Thyroid gland (tissue), 4 donors: ENCODE results near the gene MAN2A2. TPM values are rescaled to one million over a fixed set of nuclear protein-coding genes. Genes with fewer than 3 reads are reported as not detected.
A peak's percentile ranks its signal among the peaks of the same experiment; 100 is the strongest.
"Not testable (repeated sequence)": the region's sequence is repeated elsewhere in the genome, so short reads cannot be mapped to it uniquely, and the experiment has no call there.

ENCODE experiments used
- DNase-seq, 2 donors: peaks; one replicate each; pipeline ENCODE4 v3.0.0-alpha.2; 2019
- H3K27ac ChIP-seq, 3 donors: fragments of 200-600 bp; sonication (generic); 1 replicate in 2 of 3; 2 replicates in 1 of 3; pipeline ENCODE4 v1.5.1; 2016 to 2019; ENCODE audit warnings: mild to moderate bottlenecking in 1 of 3, moderate library complexity in 1 of 3
- H3K27me3 ChIP-seq: fragments of 200-600 bp; sonication (generic); one replicate; pipeline ENCODE4 v1.5.1; 2019
- H3K36me3 ChIP-seq, 2 donors: fragments of 200-600 bp; sonication (generic); one replicate each; pipeline ENCODE4 v1.5.1; 2016 to 2019
- H3K4me1 ChIP-seq, 2 donors: fragments of 200-600 bp; sonication (generic); one replicate each; pipeline ENCODE4 v1.5.1; 2017 to 2019
- H3K4me3 ChIP-seq, 3 donors: fragments of 200-600 bp; sonication (generic); replicated peaks in 1 of 3; 1 replicate in 2 of 3; 2 replicates in 1 of 3; pipeline ENCODE4 v1.5.1; 2016; ENCODE audit warnings: mild to moderate bottlenecking in 1 of 3
- H3K9me3 ChIP-seq: fragments of 200-600 bp; sonication (generic); one replicate; pipeline ENCODE4 v1.5.1; 2017
- POLR2A ChIP-seq, 2 donors: fragments of 450-650 bp; IDR thresholded peaks; one replicate each; pipeline ENCODE4 v1.6.1; 2017; ENCODE audit warnings: antibody characterized with exemption in 2 of 2, mild to moderate bottlenecking in 2 of 2, moderate library complexity in 1 of 2
- WGBS, 2 donors: methylation state at CpG; one replicate each; pipeline ENCODE4 v1.1.5; 2017; 5-methylcytosine and 5-hydroxymethylcytosine counted together
- intact Hi-C: fragments of 100-400 bp; cut with DNase I; formaldehyde crosslinking; loops from one replicate; pipeline ENCODE4 v1.15.1; 2023
- total RNA-seq, 4 donors: library from RNA; depleted of rRNA; stranded (reverse); fragments of >200 nt; gene quantifications; one replicate each; pipeline ENCODE4 v1.2.3, GENCODE V29; 2016
- TF ChIP-seq, protein P1 (sequence below), 6 experiments: fragments of 200-600 bp in 3 of 6; fragments of 450-650 bp in 3 of 6; sonication (generic) in 3 of 6; IDR thresholded peaks; one replicate each; pipeline ENCODE4 v1.5.1; 2016 to 2019; ENCODE audit warnings: antibody characterized with exemption in 6 of 6, mild to moderate bottlenecking in 2 of 6, inconsistent platforms in 1 of 6, moderate library complexity in 1 of 6

The MAN2A2 gene
- total RNA-seq, 4 donors from 2014 or later = 30.1 to 129 (median 58.9) TPM

DNA sequence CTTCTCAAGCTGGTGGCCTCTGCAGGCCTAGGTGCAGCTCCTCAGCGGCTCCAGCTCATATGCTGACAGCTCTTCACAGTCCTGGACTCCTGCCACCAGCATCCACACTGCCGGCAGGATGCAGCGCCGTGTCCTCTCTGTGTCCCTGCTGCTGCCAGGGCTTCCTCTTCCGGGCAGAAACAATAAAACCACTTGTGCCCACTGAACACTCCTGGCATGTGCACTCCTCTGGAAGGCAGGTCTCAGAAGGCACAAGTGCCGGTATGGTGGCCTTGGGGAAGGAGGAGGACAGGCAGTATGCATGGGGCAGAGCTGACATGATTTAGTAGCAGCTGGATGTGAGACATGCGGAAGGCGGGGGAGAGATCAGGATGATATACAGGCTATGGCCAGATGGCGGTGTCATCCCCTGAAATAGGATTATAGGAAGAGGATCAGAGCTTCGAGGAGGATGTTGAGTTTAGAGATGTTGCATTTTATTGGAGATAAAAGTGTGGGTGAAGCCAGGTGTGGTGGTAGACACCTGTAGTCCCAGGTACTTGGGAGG lies 7.5 kb upstream of the MAN2A2 start:
- no peaks in the 10 kb centered on the region for H3K4me1 ChIP-seq
- H3K4me3 ChIP-seq = no peak overlapping the region
- peaks cover 45 to 52% of the 10 kb centered on the region in 2 donors for H3K36me3 ChIP-seq
- no peaks in the 10 kb centered on the region for H3K9me3 ChIP-seq
- no peak for TF ChIP-seq POLR2A (IDR thresholded peaks at IDR 0.05)
- TF ChIP-seq, protein P1, sequence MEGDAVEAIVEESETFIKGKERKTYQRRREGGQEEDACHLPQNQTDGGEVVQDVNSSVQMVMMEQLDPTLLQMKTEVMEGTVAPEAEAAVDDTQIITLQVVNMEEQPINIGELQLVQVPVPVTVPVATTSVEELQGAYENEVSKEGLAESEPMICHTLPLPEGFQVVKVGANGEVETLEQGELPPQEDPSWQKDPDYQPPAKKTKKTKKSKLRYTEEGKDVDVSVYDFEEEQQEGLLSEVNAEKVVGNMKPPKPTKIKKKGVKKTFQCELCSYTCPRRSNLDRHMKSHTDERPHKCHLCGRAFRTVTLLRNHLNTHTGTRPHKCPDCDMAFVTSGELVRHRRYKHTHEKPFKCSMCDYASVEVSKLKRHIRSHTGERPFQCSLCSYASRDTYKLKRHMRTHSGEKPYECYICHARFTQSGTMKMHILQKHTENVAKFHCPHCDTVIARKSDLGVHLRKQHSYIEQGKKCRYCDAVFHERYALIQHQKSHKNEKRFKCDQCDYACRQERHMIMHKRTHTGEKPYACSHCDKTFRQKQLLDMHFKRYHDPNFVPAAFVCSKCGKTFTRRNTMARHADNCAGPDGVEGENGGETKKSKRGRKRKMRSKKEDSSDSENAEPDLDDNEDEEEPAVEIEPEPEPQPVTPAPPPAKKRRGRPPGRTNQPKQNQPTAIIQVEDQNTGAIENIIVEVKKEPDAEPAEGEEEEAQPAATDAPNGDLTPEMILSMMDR (IDR thresholded peaks at IDR 0.05) = no peak
- H3K27ac ChIP-seq = no peak overlapping the region
- intact Hi-C loops = no loop called here
- 73 to 89% methylated on average over 8 to 9 of the region's 10 CpGs for WGBS, 2 donors
- no peaks in the 10 kb centered on the region for H3K27me3 ChIP-seq
- DNase-seq = no peak

DNA sequence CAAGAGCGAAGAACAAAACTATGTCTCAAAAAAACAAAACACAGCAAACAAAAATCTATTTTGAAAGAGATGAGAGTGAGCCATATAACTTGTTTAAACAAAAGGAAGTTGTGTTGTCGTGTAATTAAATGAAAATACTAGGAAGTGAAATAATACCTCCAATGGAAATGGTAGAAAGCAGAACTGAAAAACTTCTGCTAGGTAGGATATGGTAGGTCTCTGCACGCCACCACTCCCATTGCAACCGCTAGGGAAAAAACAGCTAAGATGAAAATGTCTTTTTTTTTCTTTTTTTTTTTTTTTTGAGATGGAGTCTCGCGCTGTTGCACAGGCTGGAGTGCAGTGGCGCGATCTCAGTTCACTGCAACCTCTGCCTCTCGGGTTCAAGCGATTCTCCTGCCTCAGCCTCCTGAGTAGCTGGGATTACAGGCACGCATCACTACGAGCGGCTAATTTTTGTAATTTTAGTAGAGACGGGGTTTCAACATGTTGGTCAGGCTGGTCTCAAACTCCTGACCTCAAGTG lies 5.9 kb upstream of the MAN2A2 start:
- 91 to 94% methylated on average over 14 of the region's 14 CpGs for WGBS, 2 donors

DNA sequence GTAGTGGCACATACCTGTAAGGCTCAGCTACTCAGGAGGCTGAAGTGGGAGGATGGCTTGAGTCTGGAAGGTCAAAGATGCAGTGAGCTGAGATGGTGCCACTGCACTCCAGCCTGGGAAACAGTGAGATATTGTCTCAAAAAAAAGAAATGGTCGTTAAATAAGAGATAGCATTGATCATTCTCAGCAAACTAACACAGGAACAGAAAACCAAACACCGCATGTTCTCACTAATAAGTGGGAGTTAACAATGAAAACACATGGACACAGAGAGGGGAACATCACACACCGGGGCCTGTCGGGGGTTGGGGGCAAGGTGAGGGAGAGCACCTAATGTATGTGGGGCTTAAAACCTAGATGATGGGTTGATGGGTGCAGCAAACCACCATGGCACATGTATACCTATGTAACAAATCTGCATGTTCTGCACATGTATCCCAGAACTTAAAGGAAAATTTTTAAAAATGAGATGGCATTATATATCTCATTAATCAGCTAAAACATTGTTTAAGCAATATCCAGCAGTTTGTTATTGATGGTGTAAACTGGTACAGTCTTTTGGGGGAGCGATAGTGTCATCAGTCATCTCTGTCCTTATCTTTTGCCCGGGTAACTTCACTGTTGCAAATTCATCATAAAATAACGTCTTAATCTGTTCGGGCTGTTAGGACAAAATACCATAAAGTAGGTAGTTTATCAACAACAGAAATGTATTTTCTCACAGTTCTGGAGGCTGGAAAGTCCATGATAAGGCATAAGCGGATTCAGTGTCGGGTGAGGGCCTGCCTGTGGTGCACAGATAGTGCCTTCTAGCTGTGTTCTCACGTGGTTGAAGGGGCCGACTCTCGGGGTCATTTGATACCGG lies 1.7 kb upstream of the MAN2A2 start:
- intact Hi-C loops = no loop called here
- DNase-seq = no peak
- no peaks in the 10 kb centered on the region for H3K27me3 ChIP-seq
- H3K4me3 ChIP-seq = no peak overlapping the region
- peaks cover 13 to 14% of the 10 kb centered on the region in 2 donors for H3K36me3 ChIP-seq
- H3K9me3 ChIP-seq = no peaks in the 10 kb centered on the region
- WGBS, 2 donors = 65 to 66% methylated on average over 14 of the region's 14 CpGs
- TF ChIP-seq, protein P1 (IDR thresholded peaks at IDR 0.05) = no peak
- TF ChIP-seq POLR2A (IDR thresholded peaks at IDR 0.05) = no peak
- peak overlapping the region; percentile 86 to 96 (median 90) for H3K27ac ChIP-seq
- peaks cover 12 to 15% of the 10 kb centered on the region in 2 donors for H3K4me1 ChIP-seq

More for the DNA sequence above, 5.9 kb upstream of the MAN2A2 start:
- intact Hi-C loops, H3K4me1 ChIP-seq, H3K9me3 ChIP-seq, H3K4me3 ChIP-seq, DNase-seq, H3K27me3 ChIP-seq, H3K27ac ChIP-seq: not testable (repeated sequence)
- peaks cover 29 to 37% of the 10 kb centered on the region in 2 donors for H3K36me3 ChIP-seq

DNA sequence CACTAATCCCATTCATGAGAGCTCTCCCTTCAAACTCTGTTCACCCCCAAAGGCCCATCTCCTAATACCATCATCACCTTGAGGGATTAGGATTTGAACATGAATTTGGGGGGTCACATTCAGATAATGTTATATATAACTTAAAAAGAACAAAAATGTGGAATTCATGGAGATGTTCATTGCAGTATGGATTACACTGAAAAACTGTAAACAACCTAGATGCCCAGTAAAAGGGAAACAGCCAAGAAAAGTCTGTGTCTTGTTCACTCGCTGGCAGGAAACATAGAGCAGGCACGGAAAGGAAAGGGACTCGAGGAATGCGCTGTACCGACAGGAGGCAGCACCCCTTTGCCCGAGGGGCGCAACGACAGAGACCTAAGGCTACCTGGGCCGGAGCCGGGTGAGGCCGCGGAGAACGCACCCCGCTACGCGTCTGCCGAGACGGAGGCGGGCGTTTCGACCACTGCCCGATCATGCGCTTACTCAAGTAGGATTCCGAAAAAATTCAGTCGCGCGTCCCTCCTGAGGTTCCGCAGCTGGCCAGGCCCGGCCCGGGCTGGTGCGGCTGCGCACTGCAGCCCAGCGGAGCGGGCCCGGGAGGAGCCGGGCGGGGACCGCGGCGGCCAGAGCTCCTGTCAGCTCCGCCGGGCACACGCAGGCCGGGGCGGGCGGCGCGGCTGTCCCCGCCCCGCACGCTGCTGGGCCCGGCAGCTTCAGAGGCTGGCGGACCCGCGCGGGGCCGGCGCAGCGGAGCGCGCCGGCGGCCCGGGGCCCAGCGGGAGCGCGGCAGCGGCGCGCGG lies 862 bp upstream of the MAN2A2 start:
- 0% methylated on average over 10 to 24 of the region's 71 CpGs for WGBS, 2 donors
- intact Hi-C loops = no loop called here
- peak; percentile 79 to 80 for DNase-seq
- peak in 1 of 2 donors; percentile 70 for TF ChIP-seq POLR2A (IDR thresholded peaks at IDR 0.05)
- TF ChIP-seq, protein P1 (IDR thresholded peaks at IDR 0.05) = peak; percentile 22 to 79 (median 66)
- Histone ChIP-seq H3K4me1 (peaks cover 12 to 15% of the 10 kb centered on the region in 2 donors), H3K9me3 (no peaks in the 10 kb centered on the region), H3K36me3 (peaks cover 21 to 22% of the 10 kb centered on the region in 2 donors), H3K27ac (peak overlapping the region; percentile 86 to 96 (median 90)), H3K27me3 (no peaks in the 10 kb centered on the region), H3K4me3 (peak overlapping the region in 2 of 3 donors; percentile 5 to 28)
